GM19468 (cell line): ENCODE measurements around the gene CHD6.
"Not testable (repeated sequence)": the region's sequence is repeated elsewhere in the genome, so short reads cannot be mapped to it uniquely, and the experiment has no call there.

Source experiments
- ATAC-seq: cut with Tn5 transposase; IDR thresholded peaks from one replicate; pipeline ENCODE4 v1.9.1; 2021; ENCODE audit warnings: mild to moderate bottlenecking, moderate library complexity, moderate number of reproducible peaks; ENCODE audit not compliant: unreplicated experiment; ENCODE audit errors: extremely low read depth

CHD6 gene

DNA sequence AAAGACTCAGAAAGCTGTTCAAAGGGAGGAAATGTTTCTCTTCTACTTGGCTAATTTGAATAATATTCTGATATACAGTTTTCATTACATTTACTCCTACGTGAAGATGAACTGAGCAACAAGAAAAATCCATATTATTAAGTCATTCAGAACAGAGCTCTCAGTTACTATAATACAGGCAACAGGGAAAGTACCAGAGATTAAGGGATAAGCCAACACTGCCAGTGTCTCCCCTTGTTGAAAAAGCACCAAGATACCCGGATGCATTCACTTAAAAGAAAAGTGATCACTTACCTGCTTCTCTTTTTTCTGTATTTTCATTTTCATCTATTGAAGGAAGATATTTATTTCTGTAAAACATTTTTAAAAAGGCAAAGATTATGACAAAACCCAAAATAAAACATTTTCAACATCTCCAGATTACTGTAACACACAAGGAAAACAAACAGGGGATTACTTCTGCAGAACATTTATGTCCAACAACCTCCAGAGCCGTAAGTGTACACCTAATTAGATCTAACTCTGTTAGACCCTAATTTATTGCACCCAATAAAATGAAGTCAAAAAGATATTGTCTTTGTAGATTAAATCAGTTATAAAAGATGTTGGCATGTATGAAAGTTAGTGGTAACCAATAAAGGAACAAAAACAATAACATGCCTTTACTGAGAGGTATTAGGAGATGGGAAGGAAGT, 67.0 kb downstream of the CHD6 start:
- no peak for ATAC-seq

DNA sequence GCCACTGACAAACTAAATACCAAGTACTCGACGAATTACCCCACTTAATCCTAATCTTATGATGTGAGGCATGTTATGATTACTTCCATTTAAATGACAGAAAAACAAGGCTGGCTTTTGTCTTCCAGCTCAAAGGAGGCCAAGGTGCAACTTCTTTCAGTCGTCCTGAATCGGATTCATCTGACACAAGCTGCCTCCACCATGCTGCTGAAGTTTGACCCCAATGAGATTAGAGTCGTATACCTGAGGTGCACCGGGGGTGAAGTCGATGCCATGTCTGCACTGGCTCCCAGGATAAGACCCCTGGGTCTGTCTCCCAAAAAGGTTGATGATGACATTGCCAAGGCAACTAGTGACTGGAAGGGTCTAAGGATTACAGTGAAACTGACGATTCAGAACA, 71.0 kb downstream of the CHD6 start:
- no peak for ATAC-seq

GRCh38 chr20:41546535-41546934, 71.6 kb downstream of the CHD6 start:
- ATAC-seq, result no peak

- no peak for ATAC-seq
Observed at GRCh38 chr20:41544472-41544871, 73.7 kb downstream of the CHD6 start.

DNA sequence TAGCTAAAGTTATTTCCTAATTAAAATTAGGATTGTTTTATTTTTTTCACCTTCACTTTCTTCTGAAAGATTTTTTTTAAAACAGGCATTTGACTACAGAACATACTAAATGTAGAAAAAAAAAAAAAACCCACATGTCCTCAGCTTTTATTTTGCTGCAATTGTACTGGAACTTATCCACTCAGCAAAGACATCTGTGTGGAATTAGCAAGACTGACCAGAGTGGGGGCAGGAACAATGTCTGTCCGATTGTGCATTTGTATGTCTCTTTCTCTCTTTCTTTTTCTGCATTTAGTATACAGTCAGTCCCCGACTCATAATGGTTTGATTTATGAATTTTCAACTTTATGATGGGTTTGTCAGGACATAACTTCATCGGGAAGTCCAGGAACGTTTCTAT, 77.3 kb downstream of the CHD6 start:
- ATAC-seq, result no peak

- ATAC-seq, result no peak
Observed at GRCh38 chr20:41540459-41540858, 77.7 kb downstream of the CHD6 start.

DNA sequence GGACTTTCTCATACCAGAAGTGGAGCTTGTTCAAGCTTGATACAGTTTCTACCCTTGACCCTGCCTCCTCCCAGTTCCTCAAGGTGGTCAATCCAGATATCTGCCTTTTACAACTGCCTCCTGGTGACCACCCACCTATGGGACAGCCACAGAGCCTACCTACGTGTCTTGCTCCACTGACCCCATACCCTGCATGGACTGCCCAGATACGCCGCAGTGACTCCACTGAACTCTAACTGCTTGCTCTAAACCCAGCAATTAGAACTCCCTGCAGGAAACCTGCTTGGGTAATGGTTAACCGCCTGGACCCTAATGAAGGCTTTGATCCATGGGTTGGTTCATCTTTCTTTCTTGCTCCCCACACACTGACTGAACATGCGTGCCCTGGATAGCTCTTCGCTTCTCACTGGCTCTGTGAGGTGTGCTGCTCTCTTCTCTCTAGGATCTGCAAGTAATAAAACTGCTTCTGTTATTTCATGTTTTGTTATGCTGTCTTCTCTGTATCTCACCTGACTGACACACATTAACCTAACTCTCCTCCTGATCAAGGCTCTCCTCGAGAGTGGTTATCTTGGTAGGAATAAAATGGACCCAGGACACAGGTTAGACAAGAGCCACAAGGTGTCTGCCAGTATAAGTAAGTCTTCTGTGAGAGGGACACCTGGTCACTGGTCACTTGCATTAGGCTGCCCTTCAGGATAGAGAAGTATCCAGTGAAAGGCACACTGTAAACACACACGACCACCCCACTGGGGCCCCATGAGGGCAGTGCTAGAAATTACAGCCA, 79.2 kb downstream of the CHD6 start:
- ATAC-seq, result no peak

GRCh38 chr20:41537865-41538264, 80.3 kb downstream of the CHD6 start:
- ATAC-seq, result no peak

DNA sequence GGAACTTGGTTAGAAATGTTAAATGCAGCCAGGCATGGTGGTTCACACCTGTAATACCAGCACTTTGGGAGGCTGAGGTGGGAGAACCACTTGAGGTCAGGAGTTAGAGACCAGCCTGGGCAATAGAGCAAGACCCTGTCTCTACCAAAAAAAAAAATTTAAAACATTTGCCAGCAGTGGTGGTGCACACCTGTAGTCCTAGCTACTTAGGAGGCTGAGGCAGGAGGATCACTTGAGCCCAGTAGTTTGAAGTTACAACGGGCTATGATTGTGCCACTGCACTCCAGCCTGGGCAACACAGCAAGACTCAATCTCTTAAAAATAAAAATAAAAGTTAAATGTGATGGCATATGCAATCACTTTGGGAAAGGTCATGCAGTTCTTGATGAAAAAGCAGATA, 82.6 kb downstream of the CHD6 start:
- ATAC-seq, result not testable (repeated sequence)

GRCh38 chr20:41534842-41535241, 83.3 kb downstream of the CHD6 start:
- no peak for ATAC-seq

- ATAC-seq, result no peak
Observed at GRCh38 chr20:41534170-41534569, 84.0 kb downstream of the CHD6 start.

- ATAC-seq, result no peak
Observed at GRCh38 chr20:41533537-41534136, 84.5 kb downstream of the CHD6 start.

- ATAC-seq, result no peak
Observed at GRCh38 chr20:41532935-41533334, 85.2 kb downstream of the CHD6 start.

DNA sequence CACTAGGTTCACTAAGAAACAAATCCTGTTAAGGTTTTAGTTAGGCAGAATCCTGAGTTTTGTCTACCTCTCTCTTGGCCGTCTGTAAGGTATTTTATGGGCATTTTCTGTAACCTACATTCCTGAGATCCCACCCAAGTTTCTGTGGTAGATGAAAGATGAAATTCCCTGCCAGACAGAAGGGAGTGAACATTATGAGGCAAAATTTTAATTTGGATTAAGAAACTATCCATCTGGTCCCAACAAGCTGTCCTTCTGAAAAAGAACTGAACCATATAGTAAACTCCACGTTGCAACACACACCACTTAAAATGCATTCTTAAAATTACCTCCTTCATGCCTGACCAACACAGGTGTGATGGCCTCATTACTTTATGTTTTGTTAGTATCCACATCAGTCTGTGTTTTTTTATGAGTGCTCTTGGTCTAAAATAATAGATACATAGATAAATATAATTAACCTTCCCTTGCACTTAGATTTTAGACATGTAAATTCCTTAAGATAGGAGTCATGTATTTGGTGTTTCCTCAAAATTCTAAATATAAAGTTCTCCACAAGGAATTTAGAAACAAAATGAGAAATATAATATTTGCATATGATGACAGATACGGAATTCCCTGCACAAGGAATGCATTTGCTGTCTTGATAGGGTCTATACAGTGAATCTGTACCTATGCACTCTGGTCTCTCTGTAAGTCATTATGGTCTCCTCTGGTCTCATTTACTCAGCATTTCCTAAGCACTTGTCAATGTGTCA, 86.5 kb downstream of the CHD6 start:
- no peak for ATAC-seq

DNA sequence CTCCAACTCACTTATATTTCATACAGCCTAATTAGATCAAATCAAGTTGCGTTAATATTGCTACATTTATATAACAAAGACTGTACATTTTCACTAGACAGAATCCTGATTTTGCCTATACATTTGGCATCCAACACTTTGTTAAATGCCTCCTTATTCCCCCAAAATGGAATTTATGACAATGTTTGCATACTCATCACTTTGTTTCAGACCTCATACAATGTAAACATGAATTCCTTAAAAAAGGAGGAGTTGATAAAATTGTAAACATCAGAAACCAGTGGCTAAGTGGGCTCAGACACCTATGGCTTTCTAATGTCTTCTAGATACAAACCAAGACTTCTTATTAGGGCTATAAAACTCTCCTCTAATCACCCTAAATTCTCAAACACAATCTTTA, 87.3 kb downstream of the CHD6 start:
- no peak for ATAC-seq

GRCh38 chr20:41526327-41526726, 91.8 kb downstream of the CHD6 start:
- no peak for ATAC-seq

GRCh38 chr20:41524980-41525613, 93.1 kb downstream of the CHD6 start:
- ATAC-seq, result no peak

DNA sequence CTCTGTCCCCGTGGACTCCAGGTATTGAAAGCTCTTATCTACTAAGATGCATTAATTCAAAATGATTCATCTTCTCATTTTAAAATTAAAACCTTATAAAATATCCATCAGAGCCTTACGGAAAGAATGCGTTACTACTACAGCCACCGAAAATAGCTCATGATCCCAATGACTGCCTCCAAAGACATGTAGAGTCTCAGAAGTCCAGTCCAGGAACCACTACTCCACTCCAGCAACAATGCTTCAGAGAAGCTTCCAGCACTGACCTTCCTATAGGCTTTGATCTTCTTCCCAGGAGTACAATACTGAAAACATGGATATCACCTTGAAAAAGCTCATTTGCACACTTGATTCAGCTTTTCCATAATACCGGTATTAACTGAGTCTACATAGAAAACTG, 94.3 kb downstream of the CHD6 start:
- ATAC-seq, result no peak

DNA sequence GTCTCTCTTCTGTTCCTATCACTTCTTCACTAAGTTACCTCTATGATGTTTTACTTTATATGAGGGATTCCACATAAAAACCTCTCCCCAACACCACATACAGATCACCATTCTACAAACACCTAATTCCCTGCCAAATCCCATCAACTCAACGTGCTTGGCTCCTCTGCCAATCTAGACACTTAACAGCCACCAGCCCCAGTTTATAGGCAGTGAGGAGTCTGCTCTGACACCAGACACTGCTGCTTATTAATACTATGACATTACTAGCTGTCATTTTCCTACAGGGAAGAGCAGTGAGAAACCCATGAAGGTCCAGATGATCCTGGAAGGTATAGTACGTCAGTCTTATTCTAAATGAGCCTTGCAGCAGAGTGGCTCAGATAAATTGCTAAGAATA, 104.3 kb downstream of the CHD6 start:
- no peak for ATAC-seq

DNA sequence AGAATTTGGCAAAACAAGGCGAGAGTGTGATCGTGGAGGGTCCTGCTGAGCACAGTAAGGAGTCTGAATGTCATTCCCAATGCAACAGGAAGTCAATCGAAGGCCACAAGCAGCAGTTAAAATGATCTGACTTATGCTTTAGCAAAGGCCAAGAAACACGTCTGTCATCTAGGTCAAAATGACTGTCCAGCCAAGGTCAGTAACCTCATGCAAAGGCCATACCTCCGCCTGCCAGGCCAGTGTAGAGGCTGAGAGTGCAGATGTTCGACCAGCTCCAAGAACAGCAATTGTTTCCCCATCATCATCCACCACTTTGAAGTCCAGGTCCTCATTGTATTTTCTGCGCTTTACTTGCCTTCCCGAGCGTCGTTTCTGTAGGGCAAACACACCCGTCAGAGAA, 105.6 kb downstream of the CHD6 start:
- ATAC-seq, result no peak
